Lower leg skin (tissue), 3 donors: Measurements from ENCODE around the gene RAF1.

ENCODE experiments used
- POLR2A ChIP-seq, 2 donors: fragments of 450-650 bp; IDR thresholded peaks; one replicate each; pipeline ENCODE4 v1.6.1; 2016 to 2017; ENCODE audit warnings: antibody characterized with exemption in 2 of 2, mild to moderate bottlenecking in 1 of 2, moderate library complexity in 1 of 2
- TF ChIP-seq, protein P1 (sequence below), 3 donors: fragments of 450-650 bp; IDR thresholded peaks; one replicate each; pipeline ENCODE4 v1.5.1; 2016; ENCODE audit warnings: antibody characterized with exemption in 3 of 3, mild to moderate bottlenecking in 3 of 3, moderate library complexity in 2 of 3

DNA sequence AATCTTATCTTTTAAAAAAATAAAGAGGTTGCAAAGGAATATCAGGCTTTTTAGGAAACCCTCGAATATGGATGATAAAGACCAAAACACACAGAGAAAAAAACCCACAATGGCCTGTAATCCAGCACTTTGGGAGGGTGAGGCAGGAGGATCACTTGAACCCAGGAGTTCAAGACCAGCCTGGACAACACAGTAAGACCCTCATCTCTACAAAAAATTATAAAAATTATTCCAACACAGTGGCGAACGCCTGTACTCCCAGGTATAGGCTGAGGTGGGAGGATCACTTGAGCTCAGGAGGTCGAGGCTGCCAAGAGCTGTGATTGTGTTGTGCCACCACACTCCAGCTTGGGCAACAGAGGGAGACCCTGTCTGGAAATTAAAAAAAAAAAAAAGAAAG lies 30.8 kb downstream of the RAF1 start:
- TF ChIP-seq, protein P1, sequence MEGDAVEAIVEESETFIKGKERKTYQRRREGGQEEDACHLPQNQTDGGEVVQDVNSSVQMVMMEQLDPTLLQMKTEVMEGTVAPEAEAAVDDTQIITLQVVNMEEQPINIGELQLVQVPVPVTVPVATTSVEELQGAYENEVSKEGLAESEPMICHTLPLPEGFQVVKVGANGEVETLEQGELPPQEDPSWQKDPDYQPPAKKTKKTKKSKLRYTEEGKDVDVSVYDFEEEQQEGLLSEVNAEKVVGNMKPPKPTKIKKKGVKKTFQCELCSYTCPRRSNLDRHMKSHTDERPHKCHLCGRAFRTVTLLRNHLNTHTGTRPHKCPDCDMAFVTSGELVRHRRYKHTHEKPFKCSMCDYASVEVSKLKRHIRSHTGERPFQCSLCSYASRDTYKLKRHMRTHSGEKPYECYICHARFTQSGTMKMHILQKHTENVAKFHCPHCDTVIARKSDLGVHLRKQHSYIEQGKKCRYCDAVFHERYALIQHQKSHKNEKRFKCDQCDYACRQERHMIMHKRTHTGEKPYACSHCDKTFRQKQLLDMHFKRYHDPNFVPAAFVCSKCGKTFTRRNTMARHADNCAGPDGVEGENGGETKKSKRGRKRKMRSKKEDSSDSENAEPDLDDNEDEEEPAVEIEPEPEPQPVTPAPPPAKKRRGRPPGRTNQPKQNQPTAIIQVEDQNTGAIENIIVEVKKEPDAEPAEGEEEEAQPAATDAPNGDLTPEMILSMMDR (IDR thresholded peaks at IDR 0.05), result no peak
- TF ChIP-seq POLR2A (IDR thresholded peaks at IDR 0.05), result no peak
